SKM-1 treated with dmso at 0.1 percent for 144 hours (cell line): ENCODE data around the gene ACADL.

Experiments
- DNase-seq: peaks from one replicate; lab custom pipeline; 2025; ENCODE audit not compliant: unreplicated experiment; lab: John Stamatoyannopoulos, UW

ACADL gene

DNA sequence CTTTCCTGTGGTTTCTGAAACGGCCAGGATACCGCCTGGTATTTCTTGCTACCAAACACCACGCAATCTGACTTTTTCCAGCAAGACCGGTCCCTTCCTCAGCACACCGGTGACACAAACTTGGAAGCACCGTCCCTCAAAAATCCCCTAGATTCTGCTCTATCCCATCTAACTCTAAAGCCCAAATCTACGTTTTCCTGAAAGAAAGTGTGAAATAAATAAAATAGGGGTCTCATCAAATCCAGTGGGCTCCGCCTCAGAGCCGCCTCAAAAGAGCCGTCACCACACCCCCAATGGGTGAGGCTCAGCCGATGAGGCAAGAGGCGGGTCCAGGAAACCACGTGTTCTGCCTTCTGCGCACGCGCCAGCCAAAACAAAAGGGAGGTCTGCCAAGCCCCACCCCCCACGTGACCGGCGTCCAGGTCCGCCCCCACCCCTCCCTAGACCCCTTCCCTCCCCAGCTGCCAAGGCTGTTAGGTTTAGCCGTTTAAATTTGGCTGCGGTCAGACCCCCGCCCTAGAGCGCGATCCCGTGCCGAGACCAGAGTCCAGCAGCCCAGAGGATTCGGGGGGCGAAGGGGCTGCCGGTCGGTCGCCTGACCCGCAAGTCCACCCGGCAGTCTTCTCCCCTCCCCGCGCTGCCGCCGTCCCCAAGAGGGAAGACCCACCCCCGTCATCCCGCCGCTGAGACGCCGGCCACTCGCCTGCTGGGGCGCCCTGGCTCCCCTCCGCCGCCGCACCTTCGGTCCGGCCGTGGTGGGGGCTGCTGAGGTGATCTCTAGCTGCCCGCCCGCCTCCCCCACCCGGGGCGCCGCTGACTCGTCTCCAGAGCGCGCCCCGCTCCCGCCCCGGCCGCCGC is 54.6 kb downstream of the ACADL start:
- peak; percentile 85 for DNase-seq

DNA sequence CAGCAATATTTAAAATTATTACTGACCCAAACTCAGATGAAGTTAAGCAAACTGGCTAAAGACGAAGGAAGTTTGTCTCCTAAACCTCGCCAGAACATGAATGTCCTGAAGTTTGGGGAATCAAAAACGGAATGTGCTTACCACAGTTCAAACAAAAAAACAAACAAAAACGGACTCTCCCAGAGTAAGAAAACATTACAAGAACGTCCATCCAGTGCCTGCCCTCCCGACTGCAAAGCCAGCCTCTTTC is 55.1 kb downstream of the ACADL start:
- no peak for DNase-seq

DNA sequence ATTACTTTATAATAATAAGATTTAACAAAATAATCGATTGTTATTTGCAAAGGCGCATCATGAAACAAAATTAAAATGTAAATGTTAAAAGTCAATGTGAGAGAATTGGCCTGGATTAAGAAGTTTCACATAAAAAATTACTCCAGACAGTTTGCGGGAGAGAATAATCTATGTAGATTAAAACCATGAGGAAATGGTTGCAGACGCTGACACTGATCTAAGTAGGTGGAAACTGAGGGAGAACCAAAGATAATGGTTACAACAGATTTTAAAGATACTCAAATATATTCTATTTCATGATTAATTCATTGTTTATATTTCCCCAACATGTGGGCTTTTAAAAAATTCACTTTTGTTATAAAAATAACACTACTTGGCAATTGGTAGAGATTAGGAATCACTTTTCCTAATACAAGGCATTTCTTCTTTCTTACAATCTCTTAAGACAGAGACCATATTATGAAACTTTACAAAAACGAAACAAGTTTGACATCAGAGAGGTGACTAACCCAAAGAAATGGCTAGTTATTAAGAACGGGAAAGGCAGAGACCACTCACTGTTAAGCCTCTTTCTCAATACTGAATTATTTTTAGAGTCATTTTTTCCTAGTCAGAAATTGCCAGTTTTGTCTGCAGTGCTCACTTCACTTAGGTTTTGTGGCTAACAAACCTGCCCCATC is 55.6 kb downstream of the ACADL start:
- DNase-seq: peak; percentile 59

DNA sequence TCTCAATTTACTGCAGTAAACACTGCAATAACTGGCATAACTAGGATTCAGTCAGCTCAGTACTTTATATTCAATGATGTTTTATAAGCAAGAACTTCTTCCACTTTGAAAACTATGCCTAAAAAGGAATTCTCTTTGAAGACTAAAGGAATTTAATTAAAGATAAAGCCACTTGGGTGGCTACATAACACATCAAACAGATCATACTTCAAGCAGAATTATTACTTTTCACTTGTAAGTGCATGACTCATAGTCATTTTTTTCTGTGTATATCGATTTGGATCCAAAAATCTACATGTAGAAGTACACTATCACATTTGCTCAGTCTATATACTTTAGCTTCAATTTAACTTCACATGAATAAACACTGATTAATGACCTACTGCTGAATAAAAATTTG is 58.0 kb downstream of the ACADL start:
- DNase-seq: no peak

DNA sequence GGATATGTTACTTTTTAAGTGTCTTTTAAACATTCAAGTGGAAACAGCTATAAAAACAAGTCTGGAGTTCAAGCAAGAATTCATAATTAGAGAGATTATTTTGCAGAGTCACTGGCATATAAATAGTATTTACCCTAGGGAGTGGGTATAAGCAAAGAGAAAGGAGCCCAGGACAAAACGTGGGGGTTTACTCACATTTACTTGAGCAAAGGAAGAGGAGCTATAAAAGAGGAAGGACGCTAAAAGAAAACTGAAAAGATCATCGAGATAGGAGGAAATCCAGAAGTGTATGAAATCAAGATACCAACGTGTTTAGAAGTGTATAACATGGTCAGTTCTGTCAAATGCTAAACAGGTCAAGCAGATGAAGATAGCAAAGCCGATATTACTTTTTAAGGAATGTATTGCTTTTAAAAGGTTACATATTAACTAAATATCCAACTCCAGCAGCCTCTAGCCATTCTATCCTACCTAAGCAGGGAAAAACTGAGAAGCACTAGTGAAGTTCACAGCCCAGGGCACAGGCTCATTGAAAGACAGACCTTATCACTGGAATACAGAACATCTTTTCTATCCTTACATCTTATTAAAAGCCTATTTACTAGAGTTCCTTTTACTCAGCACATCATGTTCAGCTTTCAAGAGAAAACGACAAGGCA is 62.7 kb downstream of the ACADL start:
- peak; percentile 36 for DNase-seq

DNA sequence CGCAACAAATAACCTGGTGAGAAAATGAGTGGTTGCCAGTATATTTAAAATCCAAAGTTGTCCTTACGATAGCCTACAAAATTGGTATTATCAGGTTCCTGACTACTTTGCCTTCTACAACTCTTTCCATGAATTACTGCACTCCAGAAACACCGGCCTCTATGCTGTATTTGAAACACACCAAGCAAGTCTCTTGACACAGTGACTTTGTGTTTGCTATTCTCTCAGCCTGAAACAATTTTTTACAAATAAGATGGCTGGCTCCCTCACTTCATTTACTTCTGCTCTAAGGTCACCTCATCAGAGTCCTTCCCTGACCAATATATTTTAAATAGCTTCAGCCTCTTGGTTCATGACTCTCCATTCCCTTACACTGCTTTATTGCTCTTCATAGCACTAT is 66.2 kb downstream of the ACADL start:
- DNase-seq: no peak

DNA sequence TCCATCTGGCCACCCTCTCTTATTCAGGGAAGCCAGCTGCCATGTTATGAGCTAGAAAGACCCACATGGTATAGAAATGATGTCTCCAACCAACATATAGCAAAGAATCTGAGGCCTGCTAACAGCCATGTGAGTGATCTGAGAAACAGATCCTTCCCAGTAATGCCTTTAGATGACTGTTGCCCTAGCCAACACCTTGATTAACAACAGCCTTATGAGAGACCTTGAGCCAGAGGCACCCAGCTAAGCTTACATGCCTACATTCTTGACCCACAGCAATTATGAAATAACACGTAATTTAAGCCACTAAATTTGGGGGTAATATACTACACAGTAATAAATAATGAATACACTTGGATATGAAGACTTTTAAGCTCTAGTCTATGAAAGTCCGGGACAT is 67.0 kb downstream of the ACADL start:
- no peak for DNase-seq

DNA sequence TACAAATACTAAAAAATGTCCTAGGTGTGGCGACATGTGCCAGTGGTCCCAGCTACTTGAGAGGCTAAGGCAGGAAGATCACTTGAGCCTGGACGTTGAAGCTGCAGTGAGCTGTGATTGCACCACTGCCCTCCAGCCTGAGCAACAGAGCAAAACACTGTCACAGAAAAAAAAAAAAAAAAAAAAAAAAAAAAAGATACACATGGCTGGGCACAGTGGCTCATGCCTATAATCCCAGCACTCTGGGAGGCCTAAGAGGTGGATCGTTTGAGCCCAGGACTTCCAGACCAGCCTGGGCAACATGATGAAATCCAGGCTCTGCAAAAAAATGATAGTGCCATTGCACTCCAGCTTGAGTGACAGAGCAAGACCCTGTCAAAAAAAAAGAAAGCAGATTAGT is 67.7 kb downstream of the ACADL start:
- no peak for DNase-seq

DNA sequence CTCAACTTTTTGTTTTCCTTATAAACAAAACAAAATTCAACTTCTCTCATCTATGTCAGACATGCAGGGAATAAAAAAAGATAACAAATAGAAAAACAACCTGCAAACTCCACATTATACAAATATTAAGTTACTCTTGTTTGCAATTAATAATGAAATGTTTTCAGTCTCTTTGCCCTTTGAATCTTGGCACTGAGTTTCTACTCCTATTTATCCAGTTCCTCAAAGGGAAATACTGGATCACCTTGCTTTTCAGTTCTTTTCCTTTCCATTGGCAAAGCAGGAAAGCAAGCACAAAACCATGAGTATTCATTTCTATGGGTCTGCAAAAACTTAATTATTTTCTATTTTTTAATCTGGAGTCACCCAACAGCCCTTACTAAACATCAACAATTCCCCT is 77.6 kb downstream of the ACADL start:
- DNase-seq: no peak
